ENCODE measurements around the gene HDAC2.

- no peak for TF ChIP-seq POLR2A (IDR thresholded peaks at IDR 0.05)
- TF ChIP-seq, protein P1, sequence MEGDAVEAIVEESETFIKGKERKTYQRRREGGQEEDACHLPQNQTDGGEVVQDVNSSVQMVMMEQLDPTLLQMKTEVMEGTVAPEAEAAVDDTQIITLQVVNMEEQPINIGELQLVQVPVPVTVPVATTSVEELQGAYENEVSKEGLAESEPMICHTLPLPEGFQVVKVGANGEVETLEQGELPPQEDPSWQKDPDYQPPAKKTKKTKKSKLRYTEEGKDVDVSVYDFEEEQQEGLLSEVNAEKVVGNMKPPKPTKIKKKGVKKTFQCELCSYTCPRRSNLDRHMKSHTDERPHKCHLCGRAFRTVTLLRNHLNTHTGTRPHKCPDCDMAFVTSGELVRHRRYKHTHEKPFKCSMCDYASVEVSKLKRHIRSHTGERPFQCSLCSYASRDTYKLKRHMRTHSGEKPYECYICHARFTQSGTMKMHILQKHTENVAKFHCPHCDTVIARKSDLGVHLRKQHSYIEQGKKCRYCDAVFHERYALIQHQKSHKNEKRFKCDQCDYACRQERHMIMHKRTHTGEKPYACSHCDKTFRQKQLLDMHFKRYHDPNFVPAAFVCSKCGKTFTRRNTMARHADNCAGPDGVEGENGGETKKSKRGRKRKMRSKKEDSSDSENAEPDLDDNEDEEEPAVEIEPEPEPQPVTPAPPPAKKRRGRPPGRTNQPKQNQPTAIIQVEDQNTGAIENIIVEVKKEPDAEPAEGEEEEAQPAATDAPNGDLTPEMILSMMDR (IDR thresholded peaks at IDR 0.05) = no peak
These were observed 16.3 kb downstream of the HDAC2 start for GRCh38 chr6:113954653-113955052.

Measured in thyroid gland (tissue), 4 donors.